Globus pallidus (tissue), 1 donor: Measurements from ENCODE around the gene RNF19B.
"Not testable (repeated sequence)": the region's sequence is repeated elsewhere in the genome, so short reads cannot be mapped to it uniquely, and the experiment has no call there.

Source experiments
- DNase-seq: peaks from one replicate; pipeline ENCODE4 v3.0.0-alpha.2; 2015; ENCODE audit warnings: low spot score

RNF19B gene

GRCh38 chr1:32991819-32992488, 27.3 kb upstream of the RNF19B start:
- no peak for DNase-seq

DNA sequence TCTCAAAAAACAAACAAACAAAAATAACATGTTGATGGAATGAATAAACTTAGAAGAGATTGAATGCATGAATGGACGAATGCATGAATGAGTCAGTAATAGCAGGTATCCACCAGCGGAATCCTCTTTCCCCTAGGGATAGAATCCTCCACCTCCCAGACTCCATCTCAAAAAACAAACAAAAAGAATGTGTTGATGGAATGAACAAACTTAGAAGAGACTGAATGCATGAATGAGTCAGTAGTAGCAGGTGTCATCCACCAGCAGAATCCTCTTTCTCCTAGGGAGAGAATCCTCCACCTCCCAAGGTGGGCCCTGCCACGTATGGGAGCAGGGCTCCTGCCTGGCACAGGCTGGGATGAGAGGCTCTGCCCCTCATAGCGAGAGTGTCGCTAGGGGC, 26.8 kb upstream of the RNF19B start:
- DNase-seq, result no peak

GRCh38 chr1:32990887-32991286, 26.3 kb upstream of the RNF19B start:
- DNase-seq, result no peak

- peak; percentile 51 for DNase-seq
Observed at GRCh38 chr1:32989160-32990050, 24.8 kb upstream of the RNF19B start.

- no peak for DNase-seq
Observed at GRCh38 chr1:32988665-32989064, 24.1 kb upstream of the RNF19B start.

DNA sequence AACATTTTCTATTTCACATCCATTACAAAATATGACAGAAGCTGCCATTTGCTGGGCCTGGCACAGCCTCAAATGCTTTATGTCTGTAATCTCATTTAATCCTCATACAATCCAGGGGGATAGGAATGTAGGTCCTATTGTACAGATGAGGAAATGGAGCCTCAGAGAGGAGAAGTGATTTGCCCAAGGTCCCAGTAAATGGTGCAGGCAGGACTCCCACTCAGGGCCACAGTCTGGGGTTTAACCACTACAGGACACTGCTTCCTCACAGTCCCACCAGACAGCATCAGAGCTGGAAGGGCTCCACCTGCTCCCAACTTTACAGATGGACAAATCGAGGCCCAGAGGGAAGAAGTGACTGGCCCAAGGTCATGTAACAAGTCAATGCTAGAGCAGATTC, 20.6 kb upstream of the RNF19B start:
- no peak for DNase-seq

DNA sequence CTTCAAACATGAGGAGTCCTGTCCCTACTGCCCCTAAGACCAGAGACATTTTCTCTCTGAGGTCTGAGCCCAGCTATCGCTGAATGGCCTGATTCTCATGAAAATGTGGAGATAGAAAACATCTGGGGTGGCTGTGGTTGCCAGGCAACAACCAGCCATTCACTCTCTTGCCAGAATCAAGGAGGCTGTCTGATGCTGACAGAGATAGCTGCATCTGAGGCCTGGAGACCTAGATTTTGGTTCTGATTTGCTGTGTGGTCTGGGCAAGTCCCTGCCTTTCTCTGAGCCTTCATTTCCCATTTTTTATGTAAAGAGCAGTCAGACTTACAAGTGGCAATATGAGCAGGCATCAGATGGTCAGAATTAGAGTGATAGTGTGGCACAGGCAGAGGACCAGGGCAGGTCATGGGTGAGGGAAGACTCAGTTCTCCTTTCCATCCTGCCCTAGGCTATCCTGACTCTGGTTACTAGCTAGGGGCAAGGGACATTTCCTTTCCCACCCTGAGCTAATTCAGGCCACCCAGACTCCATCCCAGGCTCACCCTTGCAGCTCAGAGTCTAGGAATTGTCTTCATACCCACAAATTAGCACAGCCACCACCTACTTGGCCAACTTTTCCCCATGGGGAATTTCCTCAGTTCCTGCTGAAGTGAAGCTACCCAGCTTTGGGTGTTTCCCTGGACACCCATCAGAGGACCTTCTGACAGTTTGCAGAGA, 20.0 kb upstream of the RNF19B start:
- DNase-seq, result no peak

DNA sequence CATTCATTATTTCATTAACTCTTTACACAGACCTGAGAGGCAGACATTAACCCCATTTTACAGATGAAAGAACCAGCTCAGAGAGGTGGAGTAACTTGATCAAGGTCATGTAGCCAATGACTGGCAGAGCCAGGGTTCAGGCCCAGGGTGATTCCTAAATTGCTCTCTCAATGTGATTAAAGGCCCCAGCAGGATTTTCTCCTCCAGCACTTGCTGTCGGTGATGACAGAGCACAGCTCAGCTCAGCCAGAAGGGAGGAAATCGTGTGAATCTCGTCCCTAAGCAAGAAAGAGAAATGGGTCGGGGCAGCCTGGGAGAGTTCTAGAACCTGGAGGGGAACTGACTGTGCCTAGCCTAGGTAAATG, 19.5 kb upstream of the RNF19B start:
- no peak for DNase-seq

GRCh38 chr1:32983020-32983419, 18.4 kb upstream of the RNF19B start:
- no peak for DNase-seq

DNA sequence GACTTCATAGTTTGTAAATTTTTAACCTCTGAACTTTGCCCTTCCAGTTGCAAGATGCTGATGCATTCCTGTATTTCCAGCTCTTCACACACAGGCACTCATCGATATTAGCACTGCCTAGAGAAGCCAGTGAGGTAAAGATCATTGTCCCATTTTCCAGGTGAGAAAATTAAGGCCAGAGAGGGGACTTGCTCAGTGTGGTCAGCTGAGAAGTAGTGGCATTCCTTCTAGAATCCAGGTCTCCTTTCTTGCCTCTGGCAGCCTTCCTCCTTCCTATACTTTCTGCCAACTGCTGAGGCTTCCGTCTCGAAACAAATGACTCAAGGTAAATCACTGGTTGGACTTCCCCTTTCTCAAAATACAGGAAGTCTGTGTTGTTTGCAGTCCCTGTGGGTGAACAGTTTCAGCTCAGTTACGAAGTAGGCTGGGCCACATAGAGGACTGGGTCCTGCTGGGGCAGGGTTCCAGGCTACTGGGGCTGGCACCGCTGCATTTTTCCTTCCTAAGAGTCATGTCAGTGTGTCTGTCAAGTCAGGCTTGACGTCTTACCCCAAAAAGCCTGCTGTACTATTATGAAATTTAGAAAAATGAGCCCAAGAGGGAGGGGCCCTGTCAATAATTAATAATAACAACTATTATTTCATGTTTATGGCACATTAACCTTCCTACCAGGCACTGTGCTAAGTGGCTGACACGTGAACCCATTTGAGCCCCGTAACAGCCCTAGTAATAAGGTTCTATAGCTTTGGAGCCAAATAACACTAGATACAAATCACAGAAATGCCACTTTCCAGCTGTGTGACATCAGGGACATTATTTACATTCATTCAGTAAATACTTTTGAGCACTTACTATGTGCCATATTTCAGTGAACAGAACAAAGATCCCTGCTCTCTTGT, 16.6 kb upstream of the RNF19B start:
- peak; percentile 58 for DNase-seq

DNA sequence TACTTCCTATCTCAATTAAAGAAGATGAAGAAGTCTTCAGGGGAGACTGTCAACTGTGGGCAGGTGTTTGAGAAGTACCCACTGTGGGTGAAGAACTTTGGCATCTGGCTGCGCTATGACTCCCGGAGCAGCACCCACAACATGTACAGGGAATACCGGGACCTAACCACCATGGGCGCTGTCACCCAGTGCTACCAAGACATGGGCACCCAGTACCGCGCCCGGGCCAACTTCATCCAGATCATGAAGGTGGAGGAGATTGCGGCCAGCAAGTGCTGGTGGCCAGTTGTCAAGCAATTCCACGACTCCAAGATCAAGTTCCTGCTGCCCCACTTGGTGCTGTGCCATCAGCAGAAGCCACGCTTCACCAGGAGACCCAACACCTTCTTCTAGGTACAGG, 15.5 kb upstream of the RNF19B start:
- no peak for DNase-seq

DNA sequence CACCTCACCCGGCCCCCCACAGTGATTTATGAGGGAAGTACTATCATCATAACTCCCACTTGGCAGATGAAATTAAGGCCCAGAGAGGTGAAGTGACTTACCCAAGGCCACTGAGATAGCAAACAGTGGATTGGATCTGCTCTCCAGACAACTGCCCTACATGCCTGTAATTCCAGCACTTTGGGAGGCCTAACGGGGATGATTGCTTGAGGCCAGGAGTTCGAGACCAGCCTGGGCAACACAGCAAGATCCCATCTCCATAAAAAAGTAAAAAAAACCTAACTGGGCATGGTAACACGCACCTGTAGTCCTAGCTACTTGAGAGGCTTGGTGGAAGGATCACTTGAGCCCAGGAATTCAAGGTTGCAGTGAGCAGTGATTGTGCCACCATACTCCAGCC, 14.2 kb upstream of the RNF19B start:
- no peak for DNase-seq

DNA sequence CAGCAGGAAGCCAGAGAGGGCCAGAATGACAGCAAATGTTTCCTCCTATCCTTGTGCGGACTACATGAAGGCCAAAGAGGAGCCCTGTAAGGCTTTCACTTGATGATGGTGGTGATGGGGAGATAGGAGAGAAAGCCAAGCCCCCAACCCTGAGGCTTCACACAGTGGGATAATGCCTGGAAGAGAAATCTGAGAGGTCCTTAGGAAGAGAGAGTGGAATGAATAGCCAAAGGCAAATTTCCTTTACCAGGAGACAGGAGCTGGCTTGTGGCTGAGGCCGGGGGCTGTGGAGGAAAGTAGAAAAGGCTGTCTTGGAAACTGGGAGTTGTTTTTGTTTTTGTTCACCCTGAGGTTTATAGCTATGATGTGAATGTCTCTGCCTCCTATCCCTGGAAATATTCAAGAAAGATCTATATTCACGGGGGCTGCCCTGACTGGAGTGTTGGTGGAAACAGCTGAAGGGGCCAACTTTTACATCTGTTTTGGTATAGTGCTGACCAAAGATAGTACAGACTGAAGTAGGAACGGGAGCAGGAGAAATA, 13.0 kb upstream of the RNF19B start:
- no peak for DNase-seq

GRCh38 chr1:32975055-32975454, 10.4 kb upstream of the RNF19B start:
- not testable (repeated sequence) for DNase-seq

- not testable (repeated sequence) for DNase-seq
Observed at GRCh38 chr1:32973458-32973857, 8.8 kb upstream of the RNF19B start.

DNA sequence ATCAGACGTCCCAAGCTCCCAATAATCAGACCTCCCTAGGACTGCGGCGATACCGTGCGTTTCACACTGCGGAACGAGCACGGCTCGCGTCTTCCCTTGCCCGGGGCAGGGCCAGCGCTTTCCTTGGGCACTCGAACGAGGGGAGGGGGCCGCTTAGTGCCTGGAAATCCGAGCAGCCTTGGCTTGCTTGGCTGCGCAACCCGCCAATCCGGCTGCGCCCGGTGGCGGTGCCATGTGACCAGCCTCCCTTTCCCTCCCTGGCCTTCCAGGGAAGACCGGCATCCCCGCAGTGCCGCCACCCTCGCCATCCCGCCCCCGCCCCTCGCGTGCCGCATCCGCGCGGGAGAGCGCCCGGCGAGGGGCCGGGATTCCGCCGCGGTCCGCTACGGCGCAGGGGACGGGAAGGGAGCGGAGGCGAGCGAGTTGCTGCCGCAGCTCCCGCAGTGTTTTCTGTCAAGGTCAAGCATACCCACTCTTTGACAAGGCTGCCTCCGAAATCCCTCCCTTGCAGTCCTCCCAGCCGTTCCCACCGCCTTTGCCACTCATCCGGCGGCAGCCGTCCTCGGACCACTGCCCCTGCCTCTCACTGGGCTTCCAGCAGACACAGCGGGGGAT, 8.3 kb upstream of the RNF19B start:
- DNase-seq, result peak; percentile 67

DNA sequence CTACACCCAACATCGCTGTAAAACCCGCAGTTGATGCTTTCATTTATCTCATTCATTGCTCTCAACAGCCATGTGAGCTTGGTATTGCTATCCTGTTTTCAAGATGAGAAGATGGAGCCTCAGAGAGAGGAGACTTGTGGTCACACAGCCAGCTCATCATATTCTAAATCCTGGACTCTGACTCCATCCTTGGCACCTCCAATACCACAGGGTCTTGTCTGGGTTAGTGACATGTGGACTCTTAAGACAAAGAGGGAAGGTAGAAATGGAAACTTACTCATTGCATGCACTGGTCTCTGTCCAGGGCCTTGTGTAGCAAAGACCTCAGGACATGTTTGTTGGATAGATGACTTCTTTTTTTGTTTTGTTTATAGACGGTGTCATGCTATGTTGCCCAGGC, 7.0 kb upstream of the RNF19B start:
- no peak for DNase-seq

- DNase-seq, result no peak
Observed at GRCh38 chr1:32971156-32971555, 6.5 kb upstream of the RNF19B start.

GRCh38 chr1:32969566-32969965, 5.0 kb upstream of the RNF19B start:
- no peak for DNase-seq

DNA sequence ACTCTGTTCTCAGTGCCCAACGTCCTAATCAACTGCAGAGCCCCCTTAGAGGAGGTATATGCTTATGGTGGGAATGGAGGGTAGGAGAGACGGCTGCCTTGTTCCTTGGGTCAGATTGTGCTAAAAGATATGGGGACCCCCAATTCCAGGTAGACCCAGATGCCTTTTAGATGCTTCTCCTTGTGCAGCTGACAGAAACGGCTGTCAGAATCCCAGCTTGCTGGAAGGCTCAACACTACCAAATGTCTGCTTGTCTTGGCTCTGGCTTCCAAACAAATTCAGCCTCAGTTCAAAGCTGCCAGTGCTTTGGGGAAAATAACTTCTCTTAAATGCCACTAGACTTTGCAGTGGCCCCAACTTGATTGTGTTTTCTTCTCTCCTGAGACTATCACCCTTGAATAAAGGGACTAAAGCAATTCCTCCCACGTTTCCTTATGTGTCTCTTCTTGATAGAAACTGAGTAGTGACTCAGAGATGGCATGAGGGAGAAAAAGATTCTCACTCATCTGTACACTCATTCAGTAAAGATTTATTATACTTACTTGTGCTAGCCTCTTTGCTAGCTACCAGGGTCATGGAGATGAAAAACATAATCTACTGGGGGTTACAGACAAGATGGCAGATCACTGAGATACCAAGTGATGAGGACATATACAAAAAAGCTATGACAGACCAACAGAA, 3.4 kb upstream of the RNF19B start:
- no peak for DNase-seq

- no peak for DNase-seq
Observed at GRCh38 chr1:32966900-32967299, 2.3 kb upstream of the RNF19B start.
